ENCODE data around the gene ZBTB18. TPM values are rescaled to one million over a fixed set of nuclear protein-coding genes. Genes with fewer than 3 reads are reported as not detected.

The ZBTB18 gene
- total RNA-seq, 1 donor from 2014 or later, result 10.2 TPM

DNA sequence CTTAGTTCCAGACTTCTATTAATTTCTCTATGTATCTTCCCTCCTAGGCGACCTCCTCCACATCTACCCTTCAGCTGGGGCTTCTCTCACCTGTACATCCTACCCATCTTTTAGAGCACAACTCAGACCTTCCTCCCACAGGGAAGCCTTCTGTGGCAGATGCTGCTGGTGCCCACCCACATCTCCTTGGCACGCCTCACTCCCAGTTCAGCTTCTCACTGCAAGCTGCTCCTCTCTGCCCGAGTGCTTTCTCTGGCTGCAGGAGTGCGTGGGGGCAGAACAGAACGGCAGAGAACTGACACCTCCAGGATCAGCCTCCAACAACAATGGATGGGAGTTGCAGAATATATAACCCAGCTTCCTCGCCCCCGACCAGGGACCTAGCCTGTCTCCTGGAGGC, 36.5 kb downstream of the ZBTB18 start:
- intact Hi-C loops (cut with micrococcal nuclease), result no loop called here

- intact Hi-C loops (cut with micrococcal nuclease), result no loop called here
These were observed 37.1 kb downstream of the ZBTB18 start for GRCh38 chr1:244088161-244088560.

- intact Hi-C loops (cut with micrococcal nuclease), result no loop called here
These were observed 38.5 kb downstream of the ZBTB18 start for GRCh38 chr1:244089561-244089960.

DNA sequence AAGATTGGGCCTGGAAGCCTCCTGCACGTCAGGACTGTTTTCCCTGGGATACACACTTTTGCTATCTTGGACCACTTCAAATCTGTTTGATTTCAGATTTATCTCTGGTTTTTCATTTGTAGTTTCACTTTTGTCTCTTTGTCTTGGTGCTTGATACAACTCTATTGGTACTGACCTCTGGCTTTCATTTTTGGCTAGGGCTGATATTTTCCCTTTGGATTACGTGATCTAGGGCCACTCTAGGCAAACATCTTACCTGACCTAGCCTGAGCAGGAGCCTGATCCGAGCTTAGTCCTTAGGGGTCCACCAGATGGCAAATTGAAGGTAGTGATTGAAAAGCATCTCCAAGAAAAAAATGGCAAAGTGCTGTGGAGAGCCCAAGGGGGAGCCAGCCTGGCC, 39.6 kb downstream of the ZBTB18 start:
- intact Hi-C loops (cut with micrococcal nuclease), result no loop called here

- intact Hi-C loops (cut with micrococcal nuclease), result no loop called here
These were observed 41.3 kb downstream of the ZBTB18 start for GRCh38 chr1:244092293-244092963.

DNA sequence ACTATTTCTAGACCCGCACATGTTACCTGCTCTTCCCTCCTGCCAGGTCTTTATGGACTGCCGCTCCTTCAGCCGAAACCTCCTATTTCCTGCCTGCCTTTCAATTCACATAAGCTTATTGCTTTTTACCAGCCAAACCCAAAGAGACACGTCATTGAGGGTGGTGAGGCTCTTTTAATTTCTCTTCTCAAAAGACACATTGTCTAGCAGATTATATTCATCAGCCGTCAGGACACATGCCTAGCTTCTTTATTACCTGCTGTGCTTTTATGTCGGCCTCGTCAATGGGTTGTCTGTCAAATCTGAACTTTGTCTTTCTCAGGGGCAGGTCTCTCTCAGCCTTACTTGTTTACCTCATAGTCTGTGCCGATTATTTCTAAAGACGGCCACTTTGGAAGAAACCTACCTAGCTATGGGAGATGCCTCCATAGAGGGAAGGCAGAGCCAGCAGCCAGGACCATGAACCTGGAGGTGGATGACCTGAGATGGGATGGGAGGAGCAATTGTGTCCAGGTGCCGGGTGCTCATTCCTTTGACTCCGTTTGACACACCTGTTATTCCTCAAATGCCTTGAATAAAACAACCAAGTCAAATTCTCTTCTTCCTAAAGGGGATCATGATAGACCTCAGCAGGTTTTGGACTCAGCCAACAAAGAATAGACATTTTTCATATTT, 42.0 kb downstream of the ZBTB18 start:
- intact Hi-C loops (cut with micrococcal nuclease), result no loop called here

DNA sequence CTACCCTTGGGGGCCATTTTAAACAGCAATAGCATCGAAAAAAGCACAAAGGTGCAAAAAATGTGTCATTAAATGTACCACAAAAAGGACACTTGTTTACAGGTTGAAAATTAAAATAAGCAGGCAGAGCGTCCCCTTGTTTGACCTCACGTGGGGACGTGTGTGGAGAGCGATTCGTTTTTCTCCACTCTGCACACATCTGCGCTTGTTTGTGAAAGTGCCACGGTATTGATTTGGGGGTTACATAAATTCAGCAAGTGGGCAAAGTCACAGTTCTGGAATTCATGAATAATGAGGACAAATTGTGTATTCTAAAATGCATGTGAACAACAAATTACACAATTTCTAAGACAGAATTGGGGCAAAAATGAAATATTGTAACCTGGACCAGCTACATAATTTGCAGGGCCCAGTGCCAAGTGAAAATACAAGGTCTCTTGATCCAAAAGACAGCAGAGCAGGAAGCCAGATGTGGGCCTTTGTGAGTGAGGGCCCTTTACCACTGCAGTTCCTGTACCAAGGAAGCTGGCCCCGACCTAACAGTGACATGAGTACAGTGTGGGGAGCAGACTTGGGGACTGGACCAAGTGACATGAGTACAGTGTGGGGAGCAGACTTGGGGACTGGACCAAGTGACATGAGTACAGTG, 43.9 kb downstream of the ZBTB18 start:
- intact Hi-C loops (cut with micrococcal nuclease), result no loop called here

DNA sequence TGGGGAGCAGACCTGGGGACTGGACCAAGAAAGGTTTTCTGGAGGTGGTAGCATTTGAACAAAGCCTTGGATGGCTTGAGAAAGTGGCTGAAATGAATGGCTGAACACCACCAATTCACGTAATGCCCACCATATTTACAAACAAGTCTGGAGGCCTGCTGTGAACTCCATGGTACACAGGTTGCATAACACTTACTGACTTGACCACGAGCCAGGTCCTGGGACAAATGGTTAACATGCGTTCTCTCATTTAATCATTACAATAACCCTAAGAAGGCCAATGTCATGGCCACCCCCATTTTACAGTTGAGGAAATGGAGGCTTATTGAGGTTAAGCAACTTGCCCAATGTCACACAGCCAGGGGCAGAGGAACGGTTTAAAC, 44.4 kb downstream of the ZBTB18 start:
- intact Hi-C loops (cut with micrococcal nuclease), result no loop called here

DNA sequence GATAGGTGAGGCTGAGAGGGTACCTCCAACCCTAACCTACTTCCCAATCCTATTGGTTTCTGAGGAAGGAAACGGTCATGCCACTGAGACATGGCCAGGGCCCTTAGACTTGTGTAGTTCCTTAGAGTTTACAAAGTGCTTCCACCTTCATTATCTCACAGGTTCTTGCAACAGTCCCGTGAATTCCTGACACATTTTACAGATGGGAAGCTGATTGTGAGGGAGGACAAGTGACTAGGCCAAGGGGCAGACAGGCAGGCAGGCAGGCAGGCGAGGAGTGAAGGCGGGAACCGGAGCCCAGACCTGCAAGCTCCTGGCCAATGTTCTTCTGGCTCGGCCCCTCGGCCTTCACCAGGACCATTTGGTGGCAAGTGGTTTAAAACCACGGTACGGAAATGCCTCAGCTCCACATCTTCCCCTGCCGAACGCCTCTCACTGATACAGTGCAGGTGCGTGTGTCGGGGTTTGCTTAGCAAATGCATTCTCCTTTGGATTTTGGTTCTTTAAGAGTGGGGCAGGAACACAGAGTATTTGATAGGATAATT, 45.1 kb downstream of the ZBTB18 start:
- intact Hi-C loops (cut with micrococcal nuclease), result no loop called here

DNA sequence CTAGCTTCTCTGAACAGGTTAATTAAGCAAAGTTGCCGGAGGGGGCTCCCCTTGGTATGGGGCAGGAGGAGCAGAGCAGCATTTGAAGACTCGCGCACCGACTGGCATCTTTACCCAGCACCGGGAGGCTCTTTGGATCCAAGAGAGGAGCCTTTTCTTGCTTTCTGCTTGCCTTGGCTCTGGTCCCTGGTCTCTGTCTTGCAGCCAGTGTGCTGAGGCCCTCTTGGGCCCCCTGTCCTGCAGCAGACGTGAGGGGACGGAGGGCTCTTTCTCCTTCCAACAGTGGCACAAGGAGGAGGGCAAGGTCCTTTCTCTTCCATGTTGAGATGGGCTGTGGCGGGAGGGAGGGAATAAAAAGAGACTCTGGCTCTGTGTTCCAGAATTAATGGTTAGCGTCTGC, 45.6 kb downstream of the ZBTB18 start:
- intact Hi-C loops (cut with micrococcal nuclease), result no loop called here

DNA sequence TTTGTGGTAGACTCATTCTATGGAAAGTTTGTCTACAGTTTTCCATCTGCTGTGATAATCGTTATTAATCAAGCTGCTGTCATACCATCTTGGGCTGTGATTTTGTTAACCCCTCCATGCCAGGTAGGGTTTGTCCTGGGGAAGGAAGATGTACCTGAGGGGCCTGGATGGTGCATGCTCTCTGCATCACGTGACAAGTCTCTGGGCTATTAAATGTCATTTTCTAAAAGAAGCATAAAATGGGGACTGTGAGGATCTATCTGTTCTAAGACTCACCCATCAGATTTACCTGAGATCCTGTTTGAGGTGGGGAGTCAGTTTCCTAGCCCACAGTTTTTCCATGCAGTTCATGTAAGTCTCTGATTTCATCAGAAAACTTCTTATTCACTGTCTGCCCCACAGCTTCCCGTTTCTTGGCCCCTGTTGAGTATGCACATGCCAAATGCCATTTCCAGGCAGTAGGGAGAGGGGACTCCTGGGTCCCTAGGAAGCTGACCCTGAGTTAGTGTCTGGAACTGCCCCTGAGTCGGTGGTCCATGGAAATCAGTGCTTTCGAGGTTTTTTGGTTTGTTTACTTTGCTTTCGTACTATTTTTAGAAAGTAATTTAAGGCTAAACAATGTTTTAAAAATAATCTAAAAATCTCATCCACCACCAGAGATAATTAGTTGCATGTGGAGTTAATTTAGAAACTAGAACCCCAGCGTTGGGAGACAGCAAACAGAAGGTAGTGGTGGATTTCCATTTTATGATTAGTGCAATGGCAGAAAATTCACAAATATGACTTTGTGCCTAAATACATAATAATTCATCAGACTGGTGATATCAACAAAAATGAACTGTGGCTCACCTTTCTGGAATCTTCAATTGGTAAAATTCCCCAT, 46.7 kb downstream of the ZBTB18 start:
- intact Hi-C loops (cut with micrococcal nuclease), result no loop called here

DNA sequence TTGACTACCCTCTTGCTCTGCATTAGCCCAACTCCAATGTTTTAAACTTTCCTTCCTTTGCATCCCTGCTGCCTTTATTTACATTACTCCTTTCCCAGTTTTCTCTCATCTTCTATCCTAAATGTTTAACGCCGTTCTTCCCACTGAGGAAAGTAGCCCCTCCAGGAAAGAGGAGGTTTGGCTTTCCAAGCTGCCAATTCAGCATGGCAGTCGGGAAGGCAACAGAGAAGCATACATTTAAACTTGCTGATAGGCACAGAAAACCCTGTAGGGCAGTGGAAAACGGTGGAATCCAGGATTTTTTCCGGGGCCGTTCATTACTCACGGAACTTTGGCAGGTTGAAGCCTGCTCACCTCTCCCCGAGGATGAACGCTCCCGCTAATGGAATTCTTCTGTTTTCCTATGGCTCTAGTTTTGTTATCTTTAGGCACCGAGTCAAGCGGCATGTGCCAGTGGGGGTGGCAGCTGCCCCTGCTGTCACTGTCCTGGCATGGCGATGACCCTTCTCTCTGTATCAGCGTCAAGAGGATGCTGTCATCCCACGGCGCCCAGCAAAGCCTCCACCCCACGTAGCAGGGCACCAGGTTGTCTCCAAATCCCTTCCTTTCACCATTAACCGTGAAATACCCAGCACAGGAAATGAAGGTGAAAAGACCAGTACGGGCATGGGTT, 48.3 kb downstream of the ZBTB18 start:
- intact Hi-C loops (cut with micrococcal nuclease), result no loop called here

- intact Hi-C loops (cut with micrococcal nuclease), result no loop called here
These were observed 49.2 kb downstream of the ZBTB18 start for GRCh38 chr1:244100276-244100675.

DNA sequence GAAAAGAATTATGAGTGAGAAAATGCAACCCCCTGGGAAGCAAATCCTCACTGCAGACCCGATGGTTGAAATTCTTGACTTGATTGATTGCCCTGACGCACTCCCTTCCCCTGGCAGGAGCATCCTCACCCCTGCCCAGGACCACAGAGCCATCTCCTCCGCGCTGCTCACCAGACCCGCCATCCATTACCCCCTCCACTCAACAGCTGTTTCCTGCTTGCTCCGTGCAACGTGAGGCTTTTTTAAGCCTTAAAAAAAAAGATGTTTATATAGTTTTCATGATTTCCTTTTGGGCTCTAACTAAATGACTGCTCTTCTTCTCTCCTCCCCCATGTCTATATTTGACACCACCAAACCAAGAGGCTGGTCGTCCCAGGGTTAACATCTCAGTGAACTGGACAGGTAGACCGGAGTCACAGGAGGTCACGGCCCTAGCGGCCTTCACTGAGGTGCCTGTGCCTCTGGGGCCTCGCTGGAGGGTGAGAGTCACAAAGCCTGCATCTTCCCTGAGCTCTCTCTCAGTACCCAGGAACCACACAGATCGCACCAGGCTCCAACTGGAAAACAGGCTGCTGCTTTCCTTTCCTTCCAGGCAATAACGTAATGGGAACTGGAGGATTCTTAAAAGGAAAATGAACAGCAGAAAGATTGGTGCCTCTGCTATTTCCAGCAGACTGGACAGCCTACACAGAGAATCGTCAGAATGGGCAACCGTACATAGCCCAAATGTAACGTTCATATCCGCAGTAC, 49.8 kb downstream of the ZBTB18 start:
- intact Hi-C loops (cut with micrococcal nuclease), result no loop called here

DNA sequence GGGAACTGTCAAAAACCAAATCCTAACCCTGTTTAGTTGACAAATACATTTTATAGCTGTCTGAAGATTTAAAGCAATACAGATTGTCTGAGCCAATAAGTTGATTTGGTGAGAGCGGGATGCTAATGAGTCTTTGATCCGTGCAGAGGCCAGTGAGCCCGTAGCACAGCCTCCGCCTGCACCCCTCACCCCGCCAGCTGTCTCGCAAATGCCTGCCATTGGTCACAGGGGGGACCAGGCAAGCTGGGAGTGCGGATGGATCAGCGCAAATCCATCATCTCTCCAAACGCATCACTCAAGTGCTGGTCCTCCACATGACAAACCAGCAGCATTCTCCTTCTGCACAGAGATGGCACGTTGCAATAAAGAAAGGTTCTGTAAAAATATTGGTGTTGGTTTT, 51.0 kb downstream of the ZBTB18 start:
- intact Hi-C loops (cut with micrococcal nuclease), result no loop called here

GRCh38 chr1:244102468-244102867, 51.4 kb downstream of the ZBTB18 start:
- intact Hi-C loops (cut with micrococcal nuclease), result no loop called here

GRCh38 chr1:244104309-244105060, 53.4 kb downstream of the ZBTB18 start:
- intact Hi-C loops (cut with micrococcal nuclease), result no loop called here

- intact Hi-C loops (cut with micrococcal nuclease), result no loop called here
These were observed 55.1 kb downstream of the ZBTB18 start for GRCh38 chr1:244106176-244106575.

Measured in T-helper 1 cell treated with Interleukin-12 subunit alpha and Interleukin-12 subunit beta and Interleukin-4 antibody, amounts not matched to agents 30 ng/mL and 1 ng/mL, for 36 hours (primary cell).